HEK293 (cell line): ENCODE data around the gene TRMT10A.

Experiments used
- CTCF ChIP-seq: fragments of 450-650 bp; formaldehyde crosslinking; IDR thresholded peaks from 2 replicates; pipeline ENCODE4 v1.5.1; 2016; ENCODE audit warnings: missing biosample characterization, missing genetic modification characterization
- MZF1 ChIP-seq: fragments of 450-650 bp; formaldehyde crosslinking; IDR thresholded peaks from 2 replicates; pipeline ENCODE4 v1.5.1; 2017; ENCODE audit warnings: missing biosample characterization, missing genetic modification characterization, borderline replicate concordance
- ZNF114 ChIP-seq: fragments of 450-650 bp; formaldehyde crosslinking; IDR thresholded peaks from 2 replicates; pipeline ENCODE4 v1.5.0; 2017; ENCODE audit warnings: missing biosample characterization, missing genetic modification characterization
- ZNF404 ChIP-seq: fragments of 450-650 bp; formaldehyde crosslinking; IDR thresholded peaks from 2 replicates; pipeline ENCODE4 v1.5.1; 2017; ENCODE audit warnings: missing biosample characterization, missing genetic modification characterization
- ZNF626 ChIP-seq: fragments of 450-650 bp; sonication (Bioruptor Pico); formaldehyde crosslinking; IDR thresholded peaks from 2 replicates; pipeline ENCODE4 v1.5.1; 2018; ENCODE audit warnings: missing biosample characterization, missing genetic modification characterization, inconsistent platforms
- TF ChIP-seq, protein P1 (sequence below): IDR thresholded peaks from 2 replicates; pipeline ENCODE4 v1.6.1; 2011; ENCODE audit warnings: mild to moderate bottlenecking, low read depth, low read length, borderline replicate concordance

GRCh38 chr4:99587309-99587708, 23.5 kb upstream of the TRMT10A start:
- TF ChIP-seq ZNF404 (tag by site-specific recombination) (no peak), ZNF114 (tag by site-specific recombination) (no peak), CTCF (tag by site-specific recombination) (no peak), ZNF626 (tag by site-specific recombination) (no peak), MZF1 (tag by site-specific recombination) (no peak)
- TF ChIP-seq, protein P1, sequence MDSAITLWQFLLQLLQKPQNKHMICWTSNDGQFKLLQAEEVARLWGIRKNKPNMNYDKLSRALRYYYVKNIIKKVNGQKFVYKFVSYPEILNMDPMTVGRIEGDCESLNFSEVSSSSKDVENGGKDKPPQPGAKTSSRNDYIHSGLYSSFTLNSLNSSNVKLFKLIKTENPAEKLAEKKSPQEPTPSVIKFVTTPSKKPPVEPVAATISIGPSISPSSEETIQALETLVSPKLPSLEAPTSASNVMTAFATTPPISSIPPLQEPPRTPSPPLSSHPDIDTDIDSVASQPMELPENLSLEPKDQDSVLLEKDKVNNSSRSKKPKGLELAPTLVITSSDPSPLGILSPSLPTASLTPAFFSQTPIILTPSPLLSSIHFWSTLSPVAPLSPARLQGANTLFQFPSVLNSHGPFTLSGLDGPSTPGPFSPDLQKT, result no peak
